Astrocyte (in vitro differentiated cells and primary cell): ENCODE measurements around the gene COL4A4. TPM values are rescaled to one million over a fixed set of nuclear protein-coding genes. Genes with fewer than 3 reads are reported as not detected.

Experiments
- DNase-seq: peaks from one replicate; pipeline ENCODE4 v3.0.0-alpha.2; 2010; ENCODE audit warnings: low read depth
- FAIRE-seq: peaks from 2 replicates; lab custom pipeline; 2011; peaks lifted over from hg19 to GRCh38; lab: Jason Lieb, UNC
- H2AFZ ChIP-seq: 2 replicates; pipeline ENCODE4 v1.6.0; 2012; ENCODE audit warnings: low read depth, low read length, inconsistent platforms
- H3K27ac ChIP-seq: 2 replicates; pipeline ENCODE4 v1.5.1; 2011; ENCODE audit warnings: low read depth, low read length, inconsistent platforms
- H3K27me3 ChIP-seq: 2 replicates; pipeline ENCODE4 v1.6.0; 2011; ENCODE audit warnings: low read length, inconsistent platforms; ENCODE audit not compliant: insufficient read depth
- H3K36me3 ChIP-seq: 2 replicates; pipeline ENCODE4 v1.5.1; 2011; ENCODE audit warnings: low read length, inconsistent platforms; ENCODE audit not compliant: insufficient read depth
- H3K4me1 ChIP-seq: 2 replicates; pipeline ENCODE4 v1.5.1; 2011; ENCODE audit warnings: low read length, inconsistent platforms; ENCODE audit not compliant: insufficient read depth
- H3K4me2 ChIP-seq: 2 replicates; pipeline ENCODE4 v1.6.0; 2012; ENCODE audit warnings: low read length, inconsistent platforms
- H3K4me3 ChIP-seq: 2 replicates; pipeline ENCODE4 v1.5.1; 2011; ENCODE audit warnings: low read depth, mild to moderate bottlenecking, low read length, inconsistent platforms; ENCODE audit not compliant: insufficient read depth
- H3K79me2 ChIP-seq: 2 replicates; pipeline ENCODE4 v1.6.0; 2012; ENCODE audit warnings: mild to moderate bottlenecking, low read length, inconsistent platforms; ENCODE audit not compliant: insufficient read depth
- H3K9ac ChIP-seq: 2 replicates; pipeline ENCODE4 v1.6.0; 2012; ENCODE audit warnings: mild to moderate bottlenecking, low read length, inconsistent platforms
- H3K9me3 ChIP-seq: 2 replicates; pipeline ENCODE4 v1.5.1; 2012; ENCODE audit warnings: low read depth, mild to moderate bottlenecking, low read length, inconsistent platforms; ENCODE audit not compliant: insufficient read depth
- H4K20me1 ChIP-seq: 2 replicates; pipeline ENCODE4 v1.6.0; 2012; ENCODE audit warnings: low read length, inconsistent platforms; ENCODE audit not compliant: insufficient read depth
- H3K27ac Mint-ChIP-seq: one replicate; pipeline ENCODE4 v1.8.0; 2021; ENCODE audit warnings: mild to moderate bottlenecking, mixed read lengths; ENCODE audit not compliant: unreplicated experiment
- H3K27me3 Mint-ChIP-seq: one replicate; pipeline ENCODE4 v1.8.0; 2021; ENCODE audit warnings: low read depth, mixed read lengths; ENCODE audit not compliant: unreplicated experiment
- H3K36me3 Mint-ChIP-seq: one replicate; pipeline ENCODE4 v1.8.0; 2021; ENCODE audit warnings: low read depth, mixed read lengths; ENCODE audit not compliant: unreplicated experiment
- H3K4me1 Mint-ChIP-seq: one replicate; pipeline ENCODE4 v1.8.0; 2021; ENCODE audit warnings: low read depth, mixed read lengths; ENCODE audit not compliant: unreplicated experiment
- H3K4me3 Mint-ChIP-seq: one replicate; pipeline ENCODE4 v1.8.0; 2021; ENCODE audit warnings: mild to moderate bottlenecking, moderate library complexity, mixed read lengths; ENCODE audit not compliant: unreplicated experiment
- H3K9me3 Mint-ChIP-seq: one replicate; pipeline ENCODE4 v1.8.0; 2021; ENCODE audit warnings: mild to moderate bottlenecking, mixed read lengths; ENCODE audit not compliant: unreplicated experiment
- EZH2 ChIP-seq: IDR thresholded peaks from 2 replicates; pipeline ENCODE4 v1.6.1; 2012; ENCODE audit warnings: mild to moderate bottlenecking, low read length, inconsistent platforms; ENCODE audit not compliant: insufficient read depth
- total RNA-seq: library from RNA; stranded (reverse); gene quantifications from 2 replicates; pipeline ENCODE4 v1.2.1, GENCODE V29; 2021
- TF ChIP-seq, protein P1 (sequence below): IDR thresholded peaks from 2 replicates; pipeline ENCODE4 v1.5.1; 2011; ENCODE audit warnings: low read depth, mild to moderate bottlenecking, inconsistent platforms, low read length, moderate library complexity; ENCODE audit not compliant: insufficient read depth

The COL4A4 gene
- total RNA-seq, 1 donor from 2014 or later, result 0.36 TPM

DNA sequence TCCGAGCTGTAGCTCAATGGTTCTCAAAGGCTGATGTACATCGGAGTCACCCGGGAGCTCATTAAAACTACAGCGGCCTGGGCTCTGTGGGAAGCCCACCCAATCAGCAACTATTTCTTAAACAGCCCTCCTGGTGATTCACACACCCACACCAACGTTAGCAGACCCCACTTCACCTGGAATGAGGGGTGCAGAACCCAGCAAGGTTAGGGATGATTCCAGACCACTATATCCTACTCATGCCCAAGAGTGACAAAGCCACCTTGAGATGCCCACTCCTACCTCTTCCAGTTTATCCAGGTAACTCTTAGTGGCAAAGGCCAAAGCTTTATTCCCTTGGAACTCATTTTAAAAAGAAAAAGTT is 178.4 kb downstream of the COL4A4 start:
- TF ChIP-seq, protein P1, sequence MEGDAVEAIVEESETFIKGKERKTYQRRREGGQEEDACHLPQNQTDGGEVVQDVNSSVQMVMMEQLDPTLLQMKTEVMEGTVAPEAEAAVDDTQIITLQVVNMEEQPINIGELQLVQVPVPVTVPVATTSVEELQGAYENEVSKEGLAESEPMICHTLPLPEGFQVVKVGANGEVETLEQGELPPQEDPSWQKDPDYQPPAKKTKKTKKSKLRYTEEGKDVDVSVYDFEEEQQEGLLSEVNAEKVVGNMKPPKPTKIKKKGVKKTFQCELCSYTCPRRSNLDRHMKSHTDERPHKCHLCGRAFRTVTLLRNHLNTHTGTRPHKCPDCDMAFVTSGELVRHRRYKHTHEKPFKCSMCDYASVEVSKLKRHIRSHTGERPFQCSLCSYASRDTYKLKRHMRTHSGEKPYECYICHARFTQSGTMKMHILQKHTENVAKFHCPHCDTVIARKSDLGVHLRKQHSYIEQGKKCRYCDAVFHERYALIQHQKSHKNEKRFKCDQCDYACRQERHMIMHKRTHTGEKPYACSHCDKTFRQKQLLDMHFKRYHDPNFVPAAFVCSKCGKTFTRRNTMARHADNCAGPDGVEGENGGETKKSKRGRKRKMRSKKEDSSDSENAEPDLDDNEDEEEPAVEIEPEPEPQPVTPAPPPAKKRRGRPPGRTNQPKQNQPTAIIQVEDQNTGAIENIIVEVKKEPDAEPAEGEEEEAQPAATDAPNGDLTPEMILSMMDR, result no peak
- no peak for TF ChIP-seq EZH2
- Mint-ChIP-seq H3K4me1 (no peaks in the 10 kb centered on the region), H3K36me3 (peaks cover 3% of the 10 kb centered on the region), H3K27me3 (no peaks in the 10 kb centered on the region), H3K27ac (no peak overlapping the region), H3K9me3 (no peaks in the 10 kb centered on the region), H3K4me3 (no peak overlapping the region)
- Histone ChIP-seq H4K20me1 (no peaks in the 10 kb centered on the region), H3K4me1 (no peaks in the 10 kb centered on the region), H3K36me3 (no peaks in the 10 kb centered on the region), H3K27ac (no peak overlapping the region), H3K27me3 (no peaks in the 10 kb centered on the region), H3K4me2 (no peak overlapping the region), H3K9ac (no peak overlapping the region), H3K9me3 (no peaks in the 10 kb centered on the region), H3K79me2 (no peaks in the 10 kb centered on the region), H2AFZ (no peak overlapping the region), H3K4me3 (no peak overlapping the region)
- no peak for FAIRE-seq
- no peak for DNase-seq

DNA sequence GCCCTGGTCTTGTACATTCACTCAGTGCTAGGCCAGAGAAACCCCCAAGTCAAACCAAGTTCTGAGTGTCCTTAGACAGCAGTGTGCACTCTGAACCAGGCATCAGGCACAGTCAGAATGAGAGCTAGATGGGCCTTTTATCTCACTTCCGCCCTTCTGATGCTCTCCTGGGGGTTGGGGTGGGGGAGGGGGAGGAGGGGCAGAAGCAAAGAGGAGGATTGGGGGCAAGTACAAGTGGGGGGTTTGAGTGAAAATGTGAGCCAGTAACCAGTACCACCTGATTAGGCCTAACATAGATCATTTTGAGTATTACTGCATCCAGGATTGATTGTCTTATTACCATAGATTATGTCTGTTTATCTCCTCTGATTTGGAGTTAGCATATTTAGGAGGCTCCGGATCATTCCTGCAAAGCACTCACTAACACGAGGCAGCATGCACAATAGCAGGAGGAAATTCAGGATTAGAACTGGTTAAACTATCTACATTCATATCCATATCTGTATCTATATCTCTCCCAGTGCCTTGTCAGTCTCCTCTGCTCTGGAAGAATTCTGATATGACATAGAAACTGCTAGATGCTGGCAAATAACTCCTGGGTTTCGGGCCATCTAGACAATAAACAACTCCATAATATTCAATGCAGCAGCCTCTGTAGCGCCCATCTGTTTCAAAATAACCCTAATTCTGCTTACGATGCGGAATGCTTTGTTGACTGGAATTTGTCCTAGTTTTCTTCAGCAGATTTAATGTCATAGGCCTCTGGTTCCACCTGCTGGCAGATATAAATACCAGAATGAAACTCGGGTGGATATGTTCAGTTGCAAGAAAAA is 179.0 kb downstream of the COL4A4 start:
- no peaks in the 10 kb centered on the region for H3K4me1 ChIP-seq
- TF ChIP-seq, protein P1, result peak; percentile 74
- TF ChIP-seq EZH2, result no peak
- H3K9me3 Mint-ChIP-seq, result no peaks in the 10 kb centered on the region
- no peak overlapping the region for H3K27ac Mint-ChIP-seq
- H2AFZ ChIP-seq, result no peak overlapping the region
- H3K27me3 Mint-ChIP-seq, result no peaks in the 10 kb centered on the region
- no peaks in the 10 kb centered on the region for H3K27me3 ChIP-seq
- H3K4me1 Mint-ChIP-seq, result no peaks in the 10 kb centered on the region
- H3K27ac ChIP-seq, result no peak overlapping the region
- H4K20me1 ChIP-seq, result no peaks in the 10 kb centered on the region
- FAIRE-seq (peak; percentile 78), DNase-seq (peak; percentile 44)
- no peaks in the 10 kb centered on the region for H3K79me2 ChIP-seq
- H3K36me3 ChIP-seq, result no peaks in the 10 kb centered on the region
- H3K36me3 Mint-ChIP-seq, result peaks cover 3% of the 10 kb centered on the region
- H3K4me2 ChIP-seq, result peak overlapping the region; percentile 50
- H3K9me3 ChIP-seq, result no peaks in the 10 kb centered on the region
- no peak overlapping the region for H3K4me3 ChIP-seq
- H3K9ac ChIP-seq, result no peak overlapping the region
- no peak overlapping the region for H3K4me3 Mint-ChIP-seq
